CD4-positive, alpha-beta T cell (primary cell): ENCODE measurements around the gene DCUN1D1. TPM values are rescaled to one million over a fixed set of nuclear protein-coding genes. Genes with fewer than 3 reads are reported as not detected.

ENCODE experiments used
- ATAC-seq: fragments of 200-7000 bp; cut with Tn5 transposase; one replicate; pipeline ENCODE4 v1.10.0; 2022; ENCODE audit warnings: mild to moderate bottlenecking; ENCODE audit not compliant: poor library complexity
- CTCF ChIA-PET: fragments of 350-600 bp; sonication (Branson Sonifier 250); formaldehyde crosslinking; loops from one replicate; lab custom pipeline; 2021; ENCODE audit warnings: antibody characterized with exemption, inconsistent platforms; lab: Charles Lee
- POLR2A ChIA-PET: fragments of 350-600 bp; sonication (Branson Sonifier 250); formaldehyde crosslinking; loops from one replicate; lab custom pipeline; 2021; ENCODE audit warnings: antibody characterized with exemption, inconsistent platforms; lab: Charles Lee
- DNase-seq, 14 experiments: peaks; one replicate each; pipeline ENCODE4 v3.0.0-alpha.2; 2013 to 2020; ENCODE audit warnings: mixed read lengths in 2 of 14
- H3K27ac ChIP-seq, 2 donors: one replicate each; pipeline versions ENCODE4 v1.5.1 to v1.7.0; 2013; ENCODE audit warnings: low read length in 2 of 2, low read depth in 1 of 2, mild to moderate bottlenecking in 1 of 2
- H3K27me3 ChIP-seq, 2 experiments: 1 replicate in 1 of 2; 2 replicates in 1 of 2; pipeline versions ENCODE4 v1.6.1 to v1.7.0; 2013; ENCODE audit warnings: low read length in 2 of 2, control low read depth in 1 of 2, mild to moderate bottlenecking in 1 of 2, moderate library complexity in 1 of 2; ENCODE audit not compliant: insufficient read depth in 2 of 2, control insufficient read depth in 1 of 2
- H3K36me3 ChIP-seq: one replicate; pipeline ENCODE4 v1.6.1; 2013; ENCODE audit warnings: low read length, control low read depth; ENCODE audit not compliant: insufficient read depth
- H3K4me1 ChIP-seq: one replicate; pipeline ENCODE4 v1.6.1; 2013; ENCODE audit warnings: low read length, control low read depth; ENCODE audit not compliant: insufficient read depth
- H3K4me3 ChIP-seq: one replicate; pipeline ENCODE4 v1.5.1; 2013; ENCODE audit warnings: mild to moderate bottlenecking, low read length, moderate library complexity
- H3K9me3 ChIP-seq, 2 experiments: 1 replicate in 1 of 2; 2 replicates in 1 of 2; pipeline versions ENCODE4 v1.6.1 to v1.7.0; 2013; ENCODE audit warnings: low read length in 2 of 2, mild to moderate bottlenecking in 2 of 2, control low read depth in 1 of 2, moderate library complexity in 1 of 2; ENCODE audit not compliant: control insufficient read depth in 1 of 2, insufficient read depth in 1 of 2
- H3K27ac Mint-ChIP-seq: one replicate; pipeline ENCODE4 v1.8.0; 2020; ENCODE audit warnings: mixed read lengths
- H3K27me3 Mint-ChIP-seq: one replicate; pipeline ENCODE4 v1.8.0; 2021; ENCODE audit warnings: mixed read lengths
- H3K36me3 Mint-ChIP-seq: one replicate; pipeline ENCODE4 v1.8.0; 2021; ENCODE audit warnings: low read depth, mixed read lengths
- H3K4me1 Mint-ChIP-seq: one replicate; pipeline ENCODE4 v1.8.0; 2021; ENCODE audit warnings: low read depth, mixed read lengths
- H3K4me3 Mint-ChIP-seq: one replicate; pipeline ENCODE4 v1.8.0; 2020; ENCODE audit warnings: mild to moderate bottlenecking, mixed read lengths
- H3K9me3 Mint-ChIP-seq: one replicate; pipeline ENCODE4 v1.8.0; 2020; ENCODE audit warnings: mixed read lengths
- CTCF ChIP-seq: fragments of 200-600 bp; IDR thresholded peaks from one replicate; pipeline ENCODE4 v1.8.0; 2022; ENCODE audit warnings: antibody characterized with exemption, mild to moderate bottlenecking
- intact Hi-C, 2 experiments: fragments of 100-400 bp; cut with DNase I in 1 of 2; cut with micrococcal nuclease in 1 of 2; formaldehyde crosslinking; loops; one replicate each; pipeline versions ENCODE4 v1.15.1 to v1.9.0; 2023 to 2025; cut with DNase I, micrococcal nuclease
- total RNA-seq, 174 experiments: library from RNA in 2 of 174; stranded (reverse) in 2 of 174; gene quantifications; one replicate each; pipeline ENCODE4 v1.2.3 and lab custom pipeline; 2021 to 2026

Gene DCUN1D1
- total RNA-seq, 2 experiments from 2014 or later, result 35.4 to 38.9 TPM

GRCh38 chr3:182957676-182958266 is 22.6 kb downstream of the DCUN1D1 start:
- CTCF ChIA-PET, result no interaction called here
- H3K27me3 ChIP-seq, result no peaks in the 10 kb centered on the region
- Mint-ChIP-seq H3K4me3 (no peak overlapping the region), H3K27me3 (no peaks in the 10 kb centered on the region), H3K36me3 (peaks cover 67% of the 10 kb centered on the region), H3K27ac (no peak overlapping the region), H3K9me3 (no peaks in the 10 kb centered on the region), H3K4me1 (peaks cover 17% of the 10 kb centered on the region)
- POLR2A ChIA-PET, result interaction anchor here (0.7 kb wide), 1 partner anchor 38 kb away, joined by 3 read pairs; no protein-coding TSS in a partner anchor
- intact Hi-C loops, result no loop called here
- H3K9me3 ChIP-seq, result no peaks in the 10 kb centered on the region
- H3K36me3 ChIP-seq, result peaks cover 15% of the 10 kb centered on the region
- H3K4me1 ChIP-seq, result no peaks in the 10 kb centered on the region
- no peak for ATAC-seq
- H3K27ac ChIP-seq, result no peak overlapping the region
- H3K4me3 ChIP-seq, result no peak overlapping the region
- DNase-seq, result no peak
- no peak for TF ChIP-seq CTCF

- no peak for DNase-seq
- H3K4me3 ChIP-seq, result no peak overlapping the region
- CTCF ChIA-PET, result no interaction called here
- H3K9me3 ChIP-seq, result no peaks in the 10 kb centered on the region
- intact Hi-C loops, result no loop called here
- peaks cover 67% of the 10 kb centered on the region for H3K36me3 Mint-ChIP-seq
- no peak overlapping the region for H3K4me3 Mint-ChIP-seq
- H3K27ac ChIP-seq, result no peak overlapping the region
- no peak for TF ChIP-seq CTCF
- no peaks in the 10 kb centered on the region for H3K4me1 ChIP-seq
- peaks cover 17% of the 10 kb centered on the region for H3K36me3 ChIP-seq
- no peaks in the 10 kb centered on the region for H3K27me3 Mint-ChIP-seq
- POLR2A ChIA-PET, result interaction anchor here (0.7 kb wide), 1 partner anchor 37 kb away, joined by 3 read pairs; no protein-coding TSS in a partner anchor
- H3K4me1 Mint-ChIP-seq, result peaks cover 12% of the 10 kb centered on the region
- ATAC-seq, result no peak
- no peaks in the 10 kb centered on the region for H3K9me3 Mint-ChIP-seq
- no peaks in the 10 kb centered on the region for H3K27me3 ChIP-seq
- H3K27ac Mint-ChIP-seq, result no peak overlapping the region
Measured at GRCh38 chr3:182957226-182957625, 23.1 kb downstream of the DCUN1D1 start.

GRCh38 chr3:182954553-182955235 is 25.6 kb downstream of the DCUN1D1 start:
- Histone ChIP-seq H3K9me3 (no peaks in the 10 kb centered on the region), H3K4me1 (no peaks in the 10 kb centered on the region), H3K27me3 (no peaks in the 10 kb centered on the region), H3K4me3 (no peak overlapping the region), H3K27ac (no peak overlapping the region), H3K36me3 (peaks cover 7% of the 10 kb centered on the region)
- TF ChIP-seq CTCF, result no peak
- intact Hi-C loops, result no loop called here
- peaks cover under 1% of the 10 kb centered on the region for H3K4me1 Mint-ChIP-seq
- ChIA-PET POLR2A (no interaction called here), CTCF (no interaction called here)
- H3K27ac Mint-ChIP-seq, result no peak overlapping the region
- no peaks in the 10 kb centered on the region for H3K9me3 Mint-ChIP-seq
- ATAC-seq (no peak), DNase-seq (no peak)
- peaks cover 49% of the 10 kb centered on the region for H3K36me3 Mint-ChIP-seq
- no peak overlapping the region for H3K4me3 Mint-ChIP-seq
- no peaks in the 10 kb centered on the region for H3K27me3 Mint-ChIP-seq
